ENCODE results near the gene PIK3CA. TPM values are rescaled to one million over a fixed set of nuclear protein-coding genes. Genes with fewer than 3 reads are reported as not detected.
A peak's percentile ranks its signal among the peaks of the same experiment; 100 is the strongest.

The PIK3CA gene
- total RNA-seq (2013): 25.9 TPM
- polyA plus RNA-seq: 1 to 10 TPM; 7.4 to 9.5 (median 9.4) TPM
- polyA minus RNA-seq: 5.1 and 7.4 TPM in 2 replicates
- total RNA-seq: 54.1 to 136 (median 75.4) reads per million in 11 experiments

GRCh38 chr3:179147873-179148615 is at the start of gene PIK3CA:
TSS of gene PIK3CA (plus strand) at chr3:179148357. CDS start at chr3:179198826, 50,469 bp downstream.
- intact Hi-C loops (cut with micrococcal nuclease): loop anchor here (5.0 to 10.0 kb wide), 5 partner anchors 34 to 307 kb away; partner anchors contain the start of genes MFN1 (in 2 of the 2), GNB4 (in 1 of the 2) and ZNF639 (in 1 of the 2)
- Histone ChIP-seq H3K27ac (ENCODE audit: low read depth in 1 of 2, low read length in 2 of 2) (peak within 1 kb of the TSS; percentile 91 to 96), H3K27me3 (ENCODE audit: control insufficient read depth in 2 of 2, insufficient read depth in 2 of 2, low read length in 2 of 2) (peaks cover 0 to 5% of the 10 kb centered on the region in 2 donors), H3K79me2 (ENCODE audit: insufficient read depth, low read length) (peaks cover 46% of the 10 kb centered on the region), H3K4me3 (replicated peaks in 1 of 3; ENCODE audit: low read depth in 2 of 3, low read length in 3 of 3) (peak within 1 kb of the TSS; percentile 94 to 99 (median 99)), H3K9ac (ENCODE audit: insufficient read depth, low read length, poor library complexity, severe bottlenecking) (peak within 1 kb of the TSS; percentile 94), H3K9me3 (replicated peaks in 1 of 2; ENCODE audit: control insufficient read depth in 1 of 2, insufficient read depth in 1 of 2, low read length in 2 of 2) (no peaks in the 10 kb centered on the region), H3K4me1 (ENCODE audit: control insufficient read depth in 1 of 2, insufficient read depth in 2 of 2, low read length in 2 of 2) (peaks cover 14 to 15% of the 10 kb centered on the region in 2 donors), H3K4me2 (replicated peaks; ENCODE audit: extremely low read depth, low read length, poor library complexity, severe bottlenecking) (peak within 1 kb of the TSS; percentile 94), H3K36me3 (replicated peaks in 1 of 2; ENCODE audit: control insufficient read depth in 1 of 2, insufficient read depth in 2 of 2, low read length in 2 of 2) (no peaks in the 10 kb centered on the region), H2AFZ (ENCODE audit: insufficient read depth, low read depth, low read length, poor library complexity, severe bottlenecking) (peak within 1 kb of the TSS; percentile 95), H4K20me1 (ENCODE audit: insufficient read depth, low read length) (peaks cover 32% of the 10 kb centered on the region)
- peak within 1 kb of the TSS; percentile 93 to 96 for H3K4me3 Mint-ChIP-seq
- TF ChIP-seq, protein P1, sequence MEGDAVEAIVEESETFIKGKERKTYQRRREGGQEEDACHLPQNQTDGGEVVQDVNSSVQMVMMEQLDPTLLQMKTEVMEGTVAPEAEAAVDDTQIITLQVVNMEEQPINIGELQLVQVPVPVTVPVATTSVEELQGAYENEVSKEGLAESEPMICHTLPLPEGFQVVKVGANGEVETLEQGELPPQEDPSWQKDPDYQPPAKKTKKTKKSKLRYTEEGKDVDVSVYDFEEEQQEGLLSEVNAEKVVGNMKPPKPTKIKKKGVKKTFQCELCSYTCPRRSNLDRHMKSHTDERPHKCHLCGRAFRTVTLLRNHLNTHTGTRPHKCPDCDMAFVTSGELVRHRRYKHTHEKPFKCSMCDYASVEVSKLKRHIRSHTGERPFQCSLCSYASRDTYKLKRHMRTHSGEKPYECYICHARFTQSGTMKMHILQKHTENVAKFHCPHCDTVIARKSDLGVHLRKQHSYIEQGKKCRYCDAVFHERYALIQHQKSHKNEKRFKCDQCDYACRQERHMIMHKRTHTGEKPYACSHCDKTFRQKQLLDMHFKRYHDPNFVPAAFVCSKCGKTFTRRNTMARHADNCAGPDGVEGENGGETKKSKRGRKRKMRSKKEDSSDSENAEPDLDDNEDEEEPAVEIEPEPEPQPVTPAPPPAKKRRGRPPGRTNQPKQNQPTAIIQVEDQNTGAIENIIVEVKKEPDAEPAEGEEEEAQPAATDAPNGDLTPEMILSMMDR (IDR thresholded peaks at IDR 0.05): no peak
- peaks cover 4 to 8% (median 7%) of the 10 kb centered on the region in 3 donors for H3K27me3 Mint-ChIP-seq (ENCODE audit: low read depth in 3 of 3)
- H3K9me3 Mint-ChIP-seq: no peaks in the 10 kb centered on the region
- 0% methylated on average over 46 of the region's 67 CpGs for WGBS (ENCODE audit: insufficient coverage)
- no peaks in the 10 kb centered on the region for H3K36me3 Mint-ChIP-seq
- H3K27ac Mint-ChIP-seq: peak within 1 kb of the TSS in 6 of 7 donors; percentile 79 to 93 (median 90)
- H3K4me1 Mint-ChIP-seq: peaks cover 29% of the 10 kb centered on the region
- DNase-seq: peak; percentile 98

DNA sequence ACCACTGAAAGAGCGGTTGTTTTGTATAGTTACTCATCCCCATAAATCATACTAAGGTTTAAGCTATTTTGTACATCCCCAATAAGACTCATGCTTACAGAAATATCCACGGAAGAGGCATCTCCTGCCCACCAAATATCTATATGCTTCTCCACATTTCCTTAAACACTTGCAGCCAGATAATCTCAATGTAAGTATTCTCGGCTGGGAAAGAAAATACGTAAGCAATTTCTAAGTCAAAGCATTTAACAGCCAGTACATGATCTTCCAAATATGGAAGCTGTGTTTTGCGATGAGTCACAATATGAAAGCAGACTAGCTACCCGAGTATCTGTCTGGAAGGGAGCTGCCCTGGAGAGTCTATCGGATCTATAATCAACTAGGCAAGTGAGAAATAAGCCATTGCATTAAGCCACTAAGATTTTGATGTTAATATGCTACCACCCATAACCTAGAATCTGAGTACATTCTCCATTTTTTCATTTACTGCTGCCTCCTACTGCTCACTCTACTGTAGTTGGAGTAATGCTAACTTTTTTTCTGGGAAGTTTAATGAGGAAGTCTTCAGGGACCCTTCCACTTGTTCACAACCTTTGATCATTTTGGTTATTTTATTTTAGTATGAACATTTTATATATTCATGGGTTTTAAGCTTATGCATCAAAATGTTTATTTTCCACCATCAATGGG is 49.6 kb upstream of the PIK3CA start:
- no peaks in the 10 kb centered on the region for H3K36me3 Mint-ChIP-seq
- peaks cover 0 to 4% (median 0%) of the 10 kb centered on the region in 7 donors for H3K9me3 Mint-ChIP-seq
- H3K27ac Mint-ChIP-seq: no peak overlapping the region
- no peak overlapping the region for H2AFZ ChIP-seq (ENCODE audit: insufficient read depth, low read depth, low read length, poor library complexity, severe bottlenecking)
- H4K20me1 ChIP-seq (ENCODE audit: insufficient read depth, low read length): no peaks in the 10 kb centered on the region
- H3K27me3 ChIP-seq (ENCODE audit: control insufficient read depth in 2 of 2, insufficient read depth in 2 of 2, low read length in 2 of 2): no peaks in the 10 kb centered on the region
- no peaks in the 10 kb centered on the region for H3K79me2 ChIP-seq (ENCODE audit: insufficient read depth, low read length)
- no peaks in the 10 kb centered on the region for H3K36me3 ChIP-seq (replicated peaks in 1 of 2; ENCODE audit: control insufficient read depth in 1 of 2, insufficient read depth in 2 of 2, low read length in 2 of 2)
- H3K27me3 Mint-ChIP-seq (ENCODE audit: low read depth in 3 of 3): peaks cover 0 to 1% (median 0%) of the 10 kb centered on the region in 3 donors
- H3K9me3 ChIP-seq (replicated peaks in 1 of 2; ENCODE audit: control insufficient read depth in 1 of 2, insufficient read depth in 1 of 2, low read length in 2 of 2): no peaks in the 10 kb centered on the region
- no peak overlapping the region for H3K4me3 Mint-ChIP-seq
- no peak overlapping the region for H3K4me2 ChIP-seq (replicated peaks; ENCODE audit: extremely low read depth, low read length, poor library complexity, severe bottlenecking)
- H3K27ac ChIP-seq (ENCODE audit: low read depth in 1 of 2, low read length in 2 of 2): no peak overlapping the region
- no peak overlapping the region for H3K4me3 ChIP-seq (replicated peaks in 1 of 3; ENCODE audit: low read depth in 2 of 3, low read length in 3 of 3)
- no peak for DNase-seq
- H3K9ac ChIP-seq (ENCODE audit: insufficient read depth, low read length, poor library complexity, severe bottlenecking): no peak overlapping the region
- TF ChIP-seq, protein P1 (IDR thresholded peaks at IDR 0.05): no peak
- intact Hi-C loops (cut with micrococcal nuclease): no loop called here
- no peaks in the 10 kb centered on the region for H3K4me1 ChIP-seq (ENCODE audit: control insufficient read depth in 1 of 2, insufficient read depth in 2 of 2, low read length in 2 of 2)
- 100% methylated on average over 3 of the region's 7 CpGs for WGBS (ENCODE audit: insufficient coverage)
- no peaks in the 10 kb centered on the region for H3K4me1 Mint-ChIP-seq

Data from CD14-positive monocyte (primary cell).